HEK293T (cell line): Measurements from ENCODE around the gene METTL16.
A peak's percentile ranks its signal among the peaks of the same experiment; 100 is the strongest.

Experiments used
- BHLHE40 ChIP-seq: fragments of 450-650 bp; IDR thresholded peaks from 2 replicates; pipeline ENCODE4 v1.6.1; 2016; ENCODE audit warnings: mild to moderate bottlenecking, moderate library complexity, borderline replicate concordance
- L3MBTL2 ChIP-seq: fragments of 450-650 bp; conservative IDR thresholded peaks from 2 replicates; pipeline ENCODE4 v1.6.1; 2016; ENCODE audit warnings: mild to moderate bottlenecking
- SP1 ChIP-seq: fragments of 450-650 bp; IDR thresholded peaks from 2 replicates; pipeline ENCODE4 v1.6.1; 2017

- peak; percentile 94 for TF ChIP-seq L3MBTL2
- TF ChIP-seq BHLHE40, result no peak
- no peak for TF ChIP-seq SP1
These were observed at the start of gene METTL16 for GRCh38 chr17:2511462-2512369.
